Measurements from ENCODE around the gene SHISA3. TPM values are rescaled to one million over a fixed set of nuclear protein-coding genes. Genes with fewer than 3 reads are reported as not detected.

SHISA3 gene
- total and polyA plus RNA-seq, 2 of the 8 experiments (the other 6 are each of a cell fraction or from before 2014, with no cell fraction given), result 2.0 to 9.3 TPM

DNA sequence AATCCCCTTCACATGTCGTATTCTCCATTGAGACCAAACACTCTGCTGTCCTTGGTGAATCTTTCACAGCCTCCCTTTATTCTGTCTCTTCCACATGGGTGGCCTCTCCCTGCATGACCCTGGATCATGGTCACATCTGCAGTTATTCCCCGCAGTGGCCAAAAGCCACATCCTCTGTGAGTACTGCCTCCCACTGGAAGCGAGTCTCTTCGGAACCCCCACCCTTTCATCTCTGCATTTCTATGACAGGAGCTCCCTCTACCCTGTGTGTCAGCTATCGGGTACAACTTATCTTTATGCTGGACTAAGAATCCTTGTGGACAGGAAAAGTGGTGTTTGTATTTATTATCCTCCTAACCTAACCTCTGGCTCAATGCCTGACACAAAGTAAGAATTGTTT is 48.6 kb upstream of the SHISA3 start:
- H2AFZ ChIP-seq (ENCODE audit: low read length), result no peak overlapping the region
- H3K79me1 ChIP-seq (ENCODE audit: low read depth, low read length), result no peaks in the 10 kb centered on the region
- H3K79me2 ChIP-seq (ENCODE audit: control insufficient read depth in 1 of 2, insufficient read depth in 2 of 2, low read length in 2 of 2), result no peaks in the 10 kb centered on the region
- H2AK5ac ChIP-seq (ENCODE audit: low read depth, low read length), result no peak overlapping the region
- POLR2A ChIA-PET (ENCODE audit: partially characterized antibody), result interaction anchor here (0.5 kb wide), 1 partner anchor 40 kb away, joined by 3 read pairs; no protein-coding TSS in a partner anchor
- no peak overlapping the region for H2BK20ac ChIP-seq (ENCODE audit: low read length)
- H3K56ac ChIP-seq (replicated peaks; ENCODE audit: insufficient read length, low read depth, low read length), result no peak overlapping the region
- H3K9me3 ChIP-seq (ENCODE audit: insufficient read depth in 2 of 2, low read depth in 1 of 2, low read length in 1 of 2), result no peaks in the 10 kb centered on the region
- no peak overlapping the region for H3K18ac ChIP-seq (ENCODE audit: extremely low read depth, low read length)
- H2BK5ac ChIP-seq (ENCODE audit: low read depth, low read length), result no peak overlapping the region
- H3K14ac ChIP-seq (ENCODE audit: insufficient read length), result no peak overlapping the region
- H3K4ac ChIP-seq (replicated peaks; ENCODE audit: insufficient read length, low read depth, low read length), result no peak overlapping the region
- no peak overlapping the region for H2BK120ac ChIP-seq (replicated peaks; ENCODE audit: low read depth, low read length)
- no peak overlapping the region for H3K9ac ChIP-seq (replicated peaks in 1 of 4; ENCODE audit: extremely low read depth in 1 of 4, low read depth in 3 of 4, low read length in 3 of 4)
- no peak overlapping the region for H2BK15ac ChIP-seq (ENCODE audit: low read length)
- 93% methylated on average over 5 of the region's 5 CpGs; no CpG with 5 or more reads in 1 of the 2 experiments for WGBS, 2 experiments (ENCODE audit: extremely low coverage in 1 of 2, insufficient coverage in 1 of 2, insufficient read length in 1 of 2, insufficient replicate concordance in 2 of 2, low coverage in 1 of 2, low lambda C conversion rate in 2 of 2, missing lambda C conversion rate in 1 of 2)
- DNase-seq (ENCODE audit: low read depth in 1 of 2, low spot score in 2 of 2), result no peak
- no peak overlapping the region for H2BK12ac ChIP-seq (ENCODE audit: low read depth, low read length)
- H3K23ac ChIP-seq (ENCODE audit: insufficient read length), result no peak overlapping the region
- H3K23me2 ChIP-seq (ENCODE audit: low read depth, low read length), result no peaks in the 10 kb centered on the region
- H3K4me2 ChIP-seq (ENCODE audit: insufficient read depth in 1 of 2, low read depth in 2 of 2, low read length in 2 of 2), result no peak overlapping the region
- CTCF ChIA-PET (ENCODE audit: partially characterized antibody), result interaction anchor here (0.6 to 1.7 kb wide), 3 partner anchors 15 to 147 kb away, joined by 3 to 4 read pairs (median 3); no protein-coding TSS in a partner anchor
- no peak overlapping the region for H3K4me3 ChIP-seq (ENCODE audit: extremely low read depth in 1 of 4, insufficient read depth in 2 of 4, low read depth in 3 of 4, low read length in 4 of 4)
- no peak overlapping the region for H4K91ac ChIP-seq (replicated peaks; ENCODE audit: insufficient read length, low read length)
- no peak for FAIRE-seq
- TF ChIP-seq RNF2 (IDR thresholded peaks at IDR 0.05; ENCODE audit: borderline replicate concordance, low read depth, low read length, missing control alignments, poor library complexity, severe bottlenecking) (no peak), RAD21 (IDR thresholded peaks at IDR 0.05 in 1 of 2, conservative IDR thresholded peaks at IDR 0.05 in 1 of 2; ENCODE audit: low read depth in 2 of 2, low read length in 2 of 2) (peak in 1 of 2 experiments; percentile 26; a peak in 2 of 4 replicates), POLR2AphosphoS5 (IDR thresholded peaks at IDR 0.05; ENCODE audit: low read depth, low read length) (no peak), YY1 (IDR thresholded peaks at IDR 0.05; ENCODE audit: low read depth, low read length) (no peak), CTBP2 (IDR thresholded peaks at IDR 0.05; ENCODE audit: borderline replicate concordance, insufficient read depth, insufficient read length, low read length) (no peak)
- TF ChIP-seq, protein P1, sequence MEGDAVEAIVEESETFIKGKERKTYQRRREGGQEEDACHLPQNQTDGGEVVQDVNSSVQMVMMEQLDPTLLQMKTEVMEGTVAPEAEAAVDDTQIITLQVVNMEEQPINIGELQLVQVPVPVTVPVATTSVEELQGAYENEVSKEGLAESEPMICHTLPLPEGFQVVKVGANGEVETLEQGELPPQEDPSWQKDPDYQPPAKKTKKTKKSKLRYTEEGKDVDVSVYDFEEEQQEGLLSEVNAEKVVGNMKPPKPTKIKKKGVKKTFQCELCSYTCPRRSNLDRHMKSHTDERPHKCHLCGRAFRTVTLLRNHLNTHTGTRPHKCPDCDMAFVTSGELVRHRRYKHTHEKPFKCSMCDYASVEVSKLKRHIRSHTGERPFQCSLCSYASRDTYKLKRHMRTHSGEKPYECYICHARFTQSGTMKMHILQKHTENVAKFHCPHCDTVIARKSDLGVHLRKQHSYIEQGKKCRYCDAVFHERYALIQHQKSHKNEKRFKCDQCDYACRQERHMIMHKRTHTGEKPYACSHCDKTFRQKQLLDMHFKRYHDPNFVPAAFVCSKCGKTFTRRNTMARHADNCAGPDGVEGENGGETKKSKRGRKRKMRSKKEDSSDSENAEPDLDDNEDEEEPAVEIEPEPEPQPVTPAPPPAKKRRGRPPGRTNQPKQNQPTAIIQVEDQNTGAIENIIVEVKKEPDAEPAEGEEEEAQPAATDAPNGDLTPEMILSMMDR (IDR thresholded peaks at IDR 0.05; ENCODE audit: control extremely low read depth in 1 of 3, insufficient read depth in 1 of 3, low read depth in 1 of 3, low read length in 3 of 3), result peak in 1 of 3 experiments; percentile 16; a peak in 1 of 4 replicates
- no peaks in the 10 kb centered on the region for H3K4me1 ChIP-seq (replicated peaks in 1 of 4; ENCODE audit: control insufficient read depth in 3 of 4, insufficient read depth in 4 of 4, low read length in 3 of 4)
- H3K36me3 ChIP-seq (ENCODE audit: control insufficient read depth in 2 of 4, insufficient read depth in 4 of 4, low read length in 3 of 4), result no peaks in the 10 kb centered on the region
- no peak overlapping the region for H4K5ac ChIP-seq (ENCODE audit: insufficient read length, low read depth, low read length)
- no peaks in the 10 kb centered on the region for H3K27me3 ChIP-seq (replicated peaks in 1 of 4; ENCODE audit: control insufficient read depth in 3 of 4, extremely low read depth in 1 of 4, insufficient read depth in 3 of 4, low read length in 3 of 4)
- no peak overlapping the region for H3K27ac ChIP-seq (ENCODE audit: low read depth, low read length)
- H4K20me1 ChIP-seq (replicated peaks in 1 of 2; ENCODE audit: control insufficient read depth in 1 of 2, insufficient read depth in 2 of 2, low read length in 2 of 2), result no peaks in the 10 kb centered on the region
- H4K8ac ChIP-seq (ENCODE audit: extremely low read depth, insufficient read depth, low read length), result no peak overlapping the region
